ENCODE measurements around the gene ATP10D. TPM values are rescaled to one million over a fixed set of nuclear protein-coding genes. Genes with fewer than 3 reads are reported as not detected.
"Not testable (repeated sequence)": the region's sequence is repeated elsewhere in the genome, so short reads cannot be mapped to it uniquely, and the experiment has no call there.

ATP10D gene
- total RNA-seq, 1 donor from 2014 or later, result 36.2 TPM

- H3K36me3 Mint-ChIP-seq (ENCODE audit: unreplicated experiment), result peaks cover 60% of the 10 kb centered on the region
- no peak overlapping the region for H3K27ac Mint-ChIP-seq (ENCODE audit: unreplicated experiment)
Observed at GRCh38 chr4:47550899-47551548, 65.9 kb downstream of the ATP10D start.

GRCh38 chr4:47551682-47552081 lies 66.6 kb downstream of the ATP10D start:
- H3K9me3 Mint-ChIP-seq (ENCODE audit: unreplicated experiment), result no peaks in the 10 kb centered on the region
- no peak overlapping the region for H3K4me3 Mint-ChIP-seq (ENCODE audit: unreplicated experiment)
- H3K4me1 Mint-ChIP-seq (ENCODE audit: unreplicated experiment), result no peaks in the 10 kb centered on the region
- no peak for DNase-seq (ENCODE audit: extremely low spot score, unreplicated experiment)
- no peak overlapping the region for H3K27ac Mint-ChIP-seq (ENCODE audit: unreplicated experiment)
- peaks cover 56% of the 10 kb centered on the region for H3K36me3 Mint-ChIP-seq (ENCODE audit: unreplicated experiment)
- no peak for TF ChIP-seq CTCF (IDR thresholded peaks at IDR 0.05)
- no peaks in the 10 kb centered on the region for H3K27me3 Mint-ChIP-seq (ENCODE audit: unreplicated experiment)

More at GRCh38 chr4:47550899-47551548, 65.9 kb downstream of the ATP10D start:
- no peak for TF ChIP-seq CTCF (IDR thresholded peaks at IDR 0.05)
- H3K4me1 Mint-ChIP-seq (ENCODE audit: unreplicated experiment), result no peaks in the 10 kb centered on the region
- no peaks in the 10 kb centered on the region for H3K9me3 Mint-ChIP-seq (ENCODE audit: unreplicated experiment)
- no peaks in the 10 kb centered on the region for H3K27me3 Mint-ChIP-seq (ENCODE audit: unreplicated experiment)
- no peak for DNase-seq (ENCODE audit: extremely low spot score, unreplicated experiment)
- no peak overlapping the region for H3K4me3 Mint-ChIP-seq (ENCODE audit: unreplicated experiment)

GRCh38 chr4:47553329-47554125 lies 68.5 kb downstream of the ATP10D start:
- Mint-ChIP-seq H3K27ac (ENCODE audit: unreplicated experiment) (no peak overlapping the region), H3K36me3 (ENCODE audit: unreplicated experiment) (peaks cover 50% of the 10 kb centered on the region)
- no peak for DNase-seq (ENCODE audit: extremely low spot score, unreplicated experiment)

GRCh38 chr4:47555920-47556319 lies 70.8 kb downstream of the ATP10D start:
- H3K4me3 Mint-ChIP-seq (ENCODE audit: unreplicated experiment); DNase-seq (ENCODE audit: extremely low spot score, unreplicated experiment); H3K4me1 Mint-ChIP-seq (ENCODE audit: unreplicated experiment); H3K27me3 Mint-ChIP-seq (ENCODE audit: unreplicated experiment); H3K9me3 Mint-ChIP-seq (ENCODE audit: unreplicated experiment); H3K27ac Mint-ChIP-seq (ENCODE audit: unreplicated experiment): not testable (repeated sequence)
- H3K36me3 Mint-ChIP-seq (ENCODE audit: unreplicated experiment), result peaks cover 49% of the 10 kb centered on the region

More at GRCh38 chr4:47553329-47554125, 68.5 kb downstream of the ATP10D start:
- Mint-ChIP-seq H3K9me3 (ENCODE audit: unreplicated experiment) (no peaks in the 10 kb centered on the region), H3K27me3 (ENCODE audit: unreplicated experiment) (no peaks in the 10 kb centered on the region), H3K4me3 (ENCODE audit: unreplicated experiment) (no peak overlapping the region), H3K4me1 (ENCODE audit: unreplicated experiment) (no peaks in the 10 kb centered on the region)
- no peak for TF ChIP-seq CTCF (IDR thresholded peaks at IDR 0.05)

GRCh38 chr4:47557255-47557654 lies 72.2 kb downstream of the ATP10D start:
- Mint-ChIP-seq H3K4me1 (ENCODE audit: unreplicated experiment) (no peaks in the 10 kb centered on the region), H3K27ac (ENCODE audit: unreplicated experiment) (no peak overlapping the region), H3K27me3 (ENCODE audit: unreplicated experiment) (no peaks in the 10 kb centered on the region), H3K4me3 (ENCODE audit: unreplicated experiment) (no peak overlapping the region), H3K36me3 (ENCODE audit: unreplicated experiment) (peaks cover 48% of the 10 kb centered on the region), H3K9me3 (ENCODE audit: unreplicated experiment) (no peaks in the 10 kb centered on the region)
- no peak for DNase-seq (ENCODE audit: extremely low spot score, unreplicated experiment)
- TF ChIP-seq CTCF (IDR thresholded peaks at IDR 0.05), result no peak

All from osteocyte (in vitro differentiated cells).